ENCODE measurements around the gene SOX12.

Gene SOX12

DNA sequence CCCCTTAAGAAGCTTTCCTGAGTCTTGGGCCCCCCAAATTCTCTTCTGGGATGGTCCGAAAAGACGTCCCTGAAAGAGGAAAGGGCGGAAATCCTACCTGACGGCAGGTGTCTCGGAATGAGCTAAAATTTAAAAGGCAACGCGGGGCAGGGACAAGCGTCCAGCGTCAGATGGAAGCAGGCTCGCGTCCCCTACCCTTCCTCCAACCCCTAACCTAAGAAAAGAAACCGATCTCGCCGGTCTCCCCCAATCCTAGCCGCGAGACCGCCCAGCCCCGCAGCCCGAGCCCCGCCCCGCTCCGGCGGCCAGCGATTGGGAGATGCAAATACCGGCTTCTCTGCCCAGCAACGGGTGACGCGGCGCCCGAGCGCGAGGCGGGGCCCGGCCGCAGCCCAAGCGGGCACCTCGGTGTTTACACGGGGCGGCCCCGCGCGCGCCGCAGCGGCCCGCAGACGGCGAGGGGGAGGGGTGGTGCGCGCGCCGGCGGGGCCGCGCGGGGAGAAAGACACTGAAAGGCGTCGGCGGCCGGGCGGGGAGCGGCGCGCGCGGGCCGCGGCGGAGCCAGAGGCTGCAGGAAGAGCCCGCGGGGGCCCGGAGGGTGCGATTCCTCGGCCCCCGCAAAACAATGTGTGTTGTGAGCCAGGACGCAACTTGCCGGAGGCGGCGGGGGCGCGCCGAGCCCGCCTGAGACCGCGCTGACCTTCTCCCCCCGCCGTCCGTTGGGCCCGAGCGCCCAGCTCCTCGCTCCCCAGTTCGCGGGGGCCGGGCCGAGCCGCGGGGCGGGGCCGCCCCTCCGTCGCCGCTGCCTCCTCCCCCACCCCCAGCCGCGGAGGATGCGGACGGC lies at the start of gene SOX12:
Gene SOX12 (plus strand): TSS at position 508 of the 844 bp plus-strand sequence. CDS start 373 bp downstream, outside the sequence.
- DNase-seq (ENCODE audit: low read depth, low spot score): peak; percentile 60
- H3K27ac ChIP-seq: peak within 1 kb of the TSS; percentile 89

DNA sequence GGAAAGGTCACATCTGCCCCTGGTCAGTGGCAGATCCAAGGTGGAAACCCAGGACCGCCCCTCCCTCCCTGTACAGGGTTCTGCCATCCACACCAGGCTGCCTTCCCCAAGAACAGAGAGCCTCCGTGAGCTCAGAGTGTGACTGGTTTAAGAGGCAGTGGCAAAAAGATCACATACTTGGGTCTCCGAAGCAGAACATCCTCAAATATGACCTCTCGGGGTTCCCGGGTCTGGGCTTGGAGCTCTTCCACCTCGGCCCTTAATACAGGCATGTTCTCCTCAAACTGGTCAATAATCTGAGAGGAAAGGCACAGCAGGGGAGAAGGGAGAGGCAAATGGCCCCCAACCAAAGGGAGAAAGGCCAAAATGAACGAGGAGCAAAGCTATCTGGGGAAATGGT lies 49.6 kb upstream of the SOX12 start:
- DNase-seq (ENCODE audit: low read depth, low spot score): no peak
- no peak overlapping the region for H3K27ac ChIP-seq

DNA sequence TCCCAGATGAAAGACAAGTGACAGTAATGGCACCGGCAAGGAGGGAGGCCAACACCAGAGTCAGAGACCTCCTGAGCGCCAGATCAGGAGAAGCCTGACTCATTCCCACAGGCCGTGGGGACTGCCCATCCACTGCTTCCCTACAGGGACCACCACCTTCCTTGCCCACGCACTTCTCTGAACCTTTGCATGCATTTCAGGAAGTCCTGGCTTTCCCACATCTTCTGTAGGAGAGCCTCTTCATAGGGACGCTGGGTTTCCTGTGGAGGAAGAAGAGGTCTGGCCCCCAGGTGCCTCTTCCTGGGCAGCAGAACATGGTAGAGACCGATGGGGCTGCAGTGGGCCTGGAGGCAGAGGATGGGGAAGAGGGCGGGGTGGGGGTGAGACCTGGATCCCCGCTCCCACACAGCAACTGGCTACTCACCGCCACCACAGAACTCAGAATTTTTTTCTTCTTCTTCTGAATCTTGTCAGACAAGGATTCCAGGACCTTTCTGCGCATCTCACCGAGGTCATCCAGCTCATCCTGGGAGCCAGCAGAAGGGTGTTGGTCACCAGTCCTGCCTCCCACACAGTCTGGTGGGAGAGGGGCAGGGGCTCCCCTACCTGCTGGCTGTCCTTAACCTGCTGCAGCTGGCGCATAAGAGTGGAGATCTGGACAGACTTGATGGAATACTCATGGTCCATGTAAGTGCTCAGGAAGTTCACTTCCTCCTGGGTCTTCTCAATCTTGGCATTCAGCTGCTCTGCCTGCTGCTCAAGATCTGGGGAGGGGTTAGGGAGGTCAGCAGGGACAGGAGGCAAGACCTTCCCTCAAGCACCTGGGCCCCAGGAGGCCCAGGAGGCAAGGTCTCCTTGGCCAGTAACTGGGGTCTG lies 48.5 kb upstream of the SOX12 start:
- H3K27ac ChIP-seq: no peak overlapping the region
- DNase-seq (ENCODE audit: low read depth, low spot score): no peak

DNA sequence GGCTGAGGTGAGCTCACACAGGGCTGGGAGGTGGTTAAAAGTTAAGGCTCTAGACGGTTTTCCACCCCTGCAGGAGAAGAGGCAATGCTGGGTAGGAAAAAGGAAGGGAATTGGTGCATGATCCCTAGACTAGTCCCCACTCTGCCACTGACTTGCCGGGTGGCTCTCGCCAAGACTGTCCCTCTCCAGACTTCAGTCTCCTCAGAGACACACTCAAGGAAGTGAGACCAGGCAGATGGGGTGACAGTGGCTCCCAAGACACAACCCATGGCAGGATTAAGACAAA lies 47.9 kb upstream of the SOX12 start:
- no peak overlapping the region for H3K27ac ChIP-seq
- no peak for DNase-seq (ENCODE audit: low read depth, low spot score)

DNA sequence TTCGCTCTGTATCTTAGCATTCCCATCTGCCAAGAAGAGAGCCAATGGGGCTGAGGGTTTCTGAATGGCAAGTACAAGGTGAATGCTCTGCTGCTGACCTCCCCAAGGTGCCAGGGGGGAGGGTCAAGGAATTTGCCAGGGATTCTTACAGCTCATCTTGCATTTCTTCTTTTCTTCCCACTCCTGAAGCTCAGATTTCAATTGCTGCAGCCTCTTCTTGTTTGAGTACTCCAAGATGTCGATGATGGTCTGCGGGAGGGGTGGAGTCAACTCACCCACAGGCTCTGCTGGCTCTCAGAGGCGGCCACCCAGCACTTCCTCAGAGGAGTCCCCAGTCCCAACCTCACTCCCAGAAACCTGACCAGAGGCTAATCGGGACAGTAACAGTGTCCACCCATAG lies 47.2 kb upstream of the SOX12 start:
- H3K27ac ChIP-seq: no peak overlapping the region
- DNase-seq (ENCODE audit: low read depth, low spot score): no peak

DNA sequence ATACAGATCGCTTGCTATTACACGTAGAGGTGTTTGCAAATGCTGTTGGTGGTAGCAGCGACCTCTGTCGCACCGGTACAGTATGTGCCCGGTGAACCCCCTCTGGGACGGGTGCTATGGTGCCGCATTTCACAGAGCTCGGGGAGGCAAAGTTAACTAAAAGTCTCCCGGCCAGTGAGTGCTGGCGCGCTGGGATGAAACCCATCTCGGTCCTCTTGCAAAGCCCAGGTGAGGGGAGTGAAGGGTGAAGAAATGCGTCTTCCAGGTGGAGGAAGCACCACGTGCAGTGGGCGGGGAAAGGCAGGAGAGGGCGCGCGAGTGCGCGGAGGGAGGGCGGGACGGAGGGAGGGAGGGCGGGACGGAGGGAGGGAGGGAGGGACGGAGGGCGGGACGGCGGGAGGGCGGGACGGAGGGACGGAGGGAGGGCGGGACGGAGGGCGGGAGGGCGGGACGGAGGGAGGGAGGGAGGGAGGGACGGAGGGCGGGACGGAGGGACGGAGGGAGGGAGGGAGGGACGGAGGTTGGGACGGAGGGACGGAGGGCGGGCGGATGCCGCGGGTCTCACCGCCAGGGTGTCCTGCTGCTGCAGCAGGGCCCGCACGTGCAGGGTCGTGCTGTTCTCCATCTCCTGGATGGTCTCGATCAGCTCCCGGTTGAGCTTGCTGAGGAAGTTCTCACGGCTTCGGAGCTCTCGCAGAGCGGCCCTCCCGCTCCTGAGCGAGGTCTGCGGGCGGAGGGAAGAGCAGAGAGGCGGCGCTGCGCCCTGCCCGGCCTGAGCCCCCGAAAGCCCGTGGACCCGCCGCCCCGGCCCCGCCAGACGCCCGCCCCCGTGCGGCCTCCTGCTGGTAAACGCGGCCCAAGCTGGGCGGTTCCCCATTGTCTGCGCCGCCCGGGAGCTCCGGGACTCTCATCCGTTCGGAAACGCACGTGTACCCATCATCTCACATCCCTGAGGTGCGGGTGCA lies 46.5 kb upstream of the SOX12 start:
- DNase-seq (ENCODE audit: low read depth, low spot score): no peak
- no peak overlapping the region for H3K27ac ChIP-seq

DNA sequence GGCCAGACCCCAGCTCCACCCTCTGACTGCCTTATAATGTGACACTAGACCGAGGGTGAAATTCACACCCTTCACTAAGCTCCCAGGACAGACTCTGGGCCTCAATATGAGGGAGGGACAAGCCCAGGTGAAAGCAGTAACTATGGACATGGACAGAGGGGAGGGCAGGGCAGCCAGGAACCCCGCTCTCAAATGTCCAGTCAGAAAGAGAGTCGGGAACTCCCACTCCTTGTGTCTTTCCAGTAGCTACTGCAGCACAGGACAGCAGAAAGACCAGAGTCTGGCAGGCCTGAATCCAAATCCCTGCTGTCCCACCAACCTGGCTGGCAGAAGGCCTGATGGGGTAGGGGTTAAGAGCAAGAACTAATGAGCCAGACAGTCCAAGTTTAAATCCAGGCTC lies 41.2 kb upstream of the SOX12 start:
- no peak for DNase-seq (ENCODE audit: low read depth, low spot score)
- no peak overlapping the region for H3K27ac ChIP-seq

DNA sequence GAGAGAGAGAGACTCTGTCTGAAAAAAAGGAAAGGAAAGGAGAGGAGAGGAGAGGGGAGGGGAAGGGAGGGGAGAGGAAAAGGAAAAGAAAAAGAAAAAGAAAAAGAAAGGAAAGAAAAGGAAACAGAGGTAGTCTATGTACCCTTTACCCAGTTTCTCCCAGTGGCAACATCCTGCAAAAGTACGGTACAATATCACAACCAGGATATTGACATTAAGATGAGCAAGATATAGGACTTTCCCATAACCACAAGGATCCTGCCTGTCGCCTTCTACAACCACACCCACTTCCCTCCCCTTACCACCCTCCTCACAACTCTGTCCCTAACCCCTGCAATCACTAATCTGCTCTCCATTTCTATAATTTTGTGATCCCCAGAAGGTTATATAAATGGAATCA lies 38.8 kb upstream of the SOX12 start:
- H3K27ac ChIP-seq: no peak overlapping the region
- no peak for DNase-seq (ENCODE audit: low read depth, low spot score)

DNA sequence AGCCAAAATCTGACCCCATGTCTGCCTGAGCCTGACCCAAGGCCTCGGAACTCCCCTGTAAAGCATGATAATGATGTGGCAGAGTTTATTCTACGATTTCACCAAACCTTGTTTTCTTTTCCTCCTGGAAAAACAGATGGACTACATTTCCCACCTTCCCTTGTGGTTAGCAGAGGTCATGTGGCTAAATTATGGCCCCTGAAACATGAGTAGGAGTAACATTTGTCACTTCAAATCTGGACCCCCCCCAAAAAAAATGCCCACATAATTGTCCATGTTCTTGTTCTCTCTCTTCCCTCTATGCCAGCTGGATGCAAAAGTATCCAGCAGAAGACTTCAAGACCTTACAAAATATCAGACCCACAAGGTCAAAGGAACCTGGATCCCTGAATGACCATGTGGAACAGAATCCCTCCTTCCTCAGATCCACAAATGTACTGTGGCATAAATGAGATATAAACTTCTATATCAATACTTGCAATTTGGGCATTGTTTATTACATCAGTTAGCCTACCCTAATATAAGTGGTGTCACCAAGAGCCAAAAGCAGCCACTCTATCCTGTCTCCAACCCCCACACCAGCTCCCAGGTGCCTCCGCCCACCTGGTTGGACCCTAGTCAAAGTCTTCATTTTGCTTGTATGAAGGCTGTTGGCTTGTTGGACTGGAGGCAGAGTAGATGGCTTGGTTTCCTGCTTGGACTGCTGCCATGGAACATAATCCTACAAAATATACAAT lies 36.2 kb upstream of the SOX12 start:
- H3K27ac ChIP-seq: no peak overlapping the region
- DNase-seq (ENCODE audit: low read depth, low spot score): no peak

DNA sequence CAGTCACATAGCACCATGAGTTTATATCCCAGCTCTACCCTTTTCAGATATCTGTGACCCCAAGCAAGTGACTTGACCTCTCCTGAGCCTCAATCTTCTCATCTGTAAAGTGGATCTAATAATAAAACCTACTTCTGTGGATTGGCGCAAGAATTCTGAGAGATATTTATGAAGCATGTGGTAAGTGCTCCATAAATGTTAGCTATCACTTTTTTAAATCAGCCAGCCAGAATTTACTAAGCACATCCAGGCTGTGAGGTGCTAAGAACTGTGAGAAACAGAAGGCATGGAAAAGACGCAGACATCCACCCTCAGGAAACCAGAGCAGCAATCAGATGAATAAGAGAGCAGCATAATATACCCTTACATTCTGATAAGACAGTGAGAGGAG lies 35.7 kb upstream of the SOX12 start:
- no peak for DNase-seq (ENCODE audit: low read depth, low spot score)
- H3K27ac ChIP-seq: peak overlapping the region; percentile 32

DNA sequence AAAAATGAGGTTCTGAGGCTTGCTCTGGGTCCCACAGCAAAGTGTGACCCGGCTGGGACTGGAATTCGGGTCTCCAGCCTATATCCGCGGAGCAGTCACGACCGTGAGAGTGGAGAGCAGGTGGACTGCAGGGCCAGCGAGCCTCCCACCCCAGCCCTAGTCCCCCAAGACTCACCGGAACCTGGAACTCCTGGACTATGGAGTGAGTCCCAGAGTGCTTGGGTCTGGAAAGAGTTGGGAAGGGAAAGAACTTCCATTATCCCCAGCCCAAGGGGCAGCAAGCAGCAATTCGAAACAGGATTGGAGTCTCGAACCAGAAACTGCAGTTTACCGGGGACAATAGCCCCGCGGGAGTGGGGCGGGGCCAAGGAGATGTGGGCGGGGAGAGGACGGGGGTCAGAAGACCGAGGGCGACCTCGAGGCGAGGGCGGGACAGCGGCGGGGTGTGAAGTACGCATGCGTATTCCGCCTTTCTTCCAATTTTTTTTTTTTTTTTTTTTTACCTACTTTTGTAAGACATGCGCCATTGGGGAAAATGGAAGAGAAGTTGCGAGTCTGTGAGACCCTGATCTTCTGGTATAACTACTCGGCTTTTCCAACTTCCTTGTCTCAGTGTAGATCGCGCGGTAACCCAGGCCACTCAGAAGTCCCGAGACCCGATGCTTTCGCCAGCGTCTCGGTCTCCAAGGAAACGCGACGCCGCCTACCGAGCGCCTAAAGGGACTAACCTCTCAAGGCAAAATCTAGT lies 35.1 kb upstream of the SOX12 start, which contains the start of gene C20orf96:
Gene C20orf96 (minus strand): TSS at position 667 of the 748 bp plus-strand sequence. CDS start 140 bp downstream, at position 527.
- peak within 1 kb of the TSS; percentile 32 for H3K27ac ChIP-seq
- no peak for DNase-seq (ENCODE audit: low read depth, low spot score)

DNA sequence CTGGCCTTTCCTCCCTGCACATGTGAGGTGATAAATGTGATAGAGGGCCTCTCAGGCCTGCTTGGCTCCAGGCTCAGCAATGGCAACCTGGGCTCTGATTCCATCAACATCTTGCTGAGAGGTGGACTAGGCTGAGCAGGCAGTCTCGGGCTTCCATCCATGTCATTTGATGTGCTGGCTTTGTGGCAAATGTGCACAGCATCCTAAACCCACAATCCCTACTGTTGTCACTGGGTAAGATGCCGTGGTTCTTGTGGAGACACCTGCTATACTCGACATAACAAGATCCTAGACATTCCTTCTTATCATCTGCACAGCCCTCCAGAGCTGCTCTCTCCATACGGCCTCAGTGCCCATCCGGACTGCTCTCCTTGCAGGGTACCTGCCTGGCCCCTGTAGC lies 30.8 kb upstream of the SOX12 start:
- no peak for DNase-seq (ENCODE audit: low read depth, low spot score)
- H3K27ac ChIP-seq: no peak overlapping the region

DNA sequence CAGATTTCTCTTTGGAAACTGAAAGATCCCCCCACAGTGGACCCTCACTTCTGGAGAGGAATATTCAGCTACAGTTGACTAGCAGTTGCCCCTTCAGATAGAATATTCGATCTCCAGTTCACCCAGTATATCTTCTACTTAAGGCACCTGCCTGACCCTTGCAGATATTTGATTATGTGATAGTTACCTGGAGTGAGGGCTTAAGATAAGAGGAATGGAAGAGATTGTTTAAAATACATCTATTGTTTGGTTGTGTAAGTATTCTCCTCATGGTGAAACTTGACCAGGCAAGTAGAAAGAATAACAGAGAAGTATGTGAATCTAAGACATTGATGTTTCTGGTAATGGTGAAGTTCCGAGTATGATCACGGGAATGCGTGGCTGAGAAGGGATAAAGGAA lies 29.5 kb upstream of the SOX12 start:
- DNase-seq (ENCODE audit: low read depth, low spot score): no peak
- no peak overlapping the region for H3K27ac ChIP-seq

DNA sequence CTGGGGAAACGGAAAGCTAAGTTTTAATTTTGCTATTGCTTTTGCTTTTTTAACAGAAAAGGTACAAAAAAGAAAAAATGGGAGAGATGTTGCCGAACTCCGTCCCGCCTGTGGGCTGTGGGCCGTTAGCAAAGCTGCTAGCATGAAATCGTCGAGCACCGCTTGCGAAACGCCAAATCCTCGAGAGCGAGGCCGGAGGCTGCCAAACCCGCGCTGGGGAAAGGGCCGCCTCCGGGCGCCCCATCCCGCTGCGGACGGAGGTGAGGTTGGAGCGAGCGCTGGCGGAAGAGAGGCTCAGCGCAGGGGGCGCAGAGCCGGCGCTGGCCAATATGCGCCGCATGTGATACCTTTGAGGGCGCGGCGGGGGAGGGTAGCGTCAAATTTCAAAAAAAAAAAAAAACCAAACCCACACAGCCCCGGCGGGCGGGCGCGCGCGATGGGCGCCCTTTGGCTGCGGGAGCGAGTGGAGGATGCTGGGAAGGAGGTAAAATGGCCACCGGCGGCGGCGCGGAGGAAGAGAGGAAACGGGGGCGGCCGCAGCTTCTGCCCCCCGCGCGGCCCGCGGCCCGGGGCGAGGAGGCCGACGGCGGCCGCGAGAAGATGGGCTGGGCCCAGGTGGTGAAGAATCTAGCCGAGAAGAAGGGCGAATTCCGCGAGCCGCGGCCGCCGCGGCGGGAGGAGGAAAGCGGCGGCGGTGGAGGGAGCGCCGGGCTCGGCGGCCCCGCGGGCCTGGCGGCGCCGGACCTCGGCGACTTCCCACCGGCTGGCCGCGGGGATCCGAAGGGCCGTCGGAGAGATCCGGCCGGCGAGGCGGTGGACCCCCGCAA lies 28.0 kb upstream of the SOX12 start, which contains the start of gene ZCCHC3:
Gene ZCCHC3 (plus strand): TSS at position 473 of the 827 bp plus-strand sequence. CDS start 17 bp downstream, at position 490.
- no peak for DNase-seq (ENCODE audit: low read depth, low spot score)
- peak within 1 kb of the TSS; percentile 96 for H3K27ac ChIP-seq

DNA sequence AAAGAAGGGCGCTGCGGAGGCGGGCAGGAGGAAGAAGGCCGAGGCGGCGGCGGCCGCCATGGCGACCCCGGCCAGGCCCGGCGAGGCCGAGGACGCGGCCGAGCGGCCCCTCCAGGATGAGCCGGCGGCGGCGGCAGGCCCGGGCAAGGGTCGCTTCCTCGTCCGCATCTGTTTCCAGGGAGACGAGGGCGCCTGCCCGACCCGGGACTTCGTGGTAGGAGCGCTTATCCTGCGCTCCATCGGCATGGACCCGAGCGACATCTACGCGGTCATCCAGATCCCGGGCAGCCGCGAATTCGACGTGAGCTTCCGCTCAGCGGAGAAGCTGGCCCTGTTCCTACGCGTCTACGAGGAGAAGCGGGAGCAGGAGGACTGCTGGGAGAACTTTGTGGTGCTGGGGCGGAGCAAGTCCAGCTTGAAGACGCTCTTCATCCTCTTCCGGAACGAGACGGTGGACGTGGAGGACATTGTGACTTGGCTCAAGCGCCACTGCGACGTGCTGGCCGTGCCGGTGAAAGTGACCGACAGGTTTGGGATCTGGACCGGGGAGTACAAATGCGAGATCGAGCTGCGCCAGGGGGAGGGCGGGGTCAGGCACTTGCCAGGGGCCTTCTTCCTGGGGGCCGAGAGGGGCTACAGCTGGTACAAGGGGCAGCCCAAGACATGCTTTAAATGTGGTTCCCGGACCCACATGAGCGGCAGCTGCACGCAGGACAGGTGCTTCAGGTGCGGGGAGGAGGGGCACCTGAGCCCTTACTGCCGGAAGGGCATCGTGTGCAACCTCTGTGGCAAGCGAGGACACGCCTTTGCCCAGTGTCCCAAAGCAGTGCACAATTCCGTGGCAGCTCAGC lies 27.2 kb upstream of the SOX12 start:
- peak overlapping the region; percentile 96 for H3K27ac ChIP-seq
- DNase-seq (ENCODE audit: low read depth, low spot score): no peak

DNA sequence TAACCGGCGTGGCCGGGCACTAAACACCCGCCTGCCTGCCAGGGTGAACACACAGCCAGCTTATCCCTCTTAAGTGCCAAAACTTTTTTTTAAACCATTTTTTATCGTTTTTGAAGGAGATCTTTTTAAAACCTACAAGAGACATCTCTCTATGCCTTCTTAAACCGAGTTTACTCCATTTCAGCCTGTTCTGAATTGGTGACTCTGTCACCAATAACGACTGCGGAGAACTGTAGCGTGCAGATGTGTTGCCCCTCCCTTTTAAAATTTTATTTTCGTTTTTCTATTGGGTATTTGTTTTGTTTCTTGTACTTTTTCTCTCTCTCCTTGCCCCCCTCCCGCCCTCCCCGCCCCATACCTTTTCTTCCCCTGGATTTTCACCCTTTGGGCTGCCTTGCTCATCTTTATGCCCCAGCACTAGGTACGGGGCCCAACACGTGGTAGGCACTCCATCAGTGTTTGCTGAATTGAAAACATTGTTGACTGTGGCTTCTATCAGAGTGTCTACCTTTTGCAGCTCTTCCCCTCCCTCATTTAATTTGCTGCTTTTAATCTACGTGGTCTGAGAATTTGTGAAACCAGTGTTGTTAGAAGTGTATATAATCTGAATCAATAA lies 26.5 kb upstream of the SOX12 start:
- H3K27ac ChIP-seq: peak overlapping the region; percentile 96
- DNase-seq (ENCODE audit: low read depth, low spot score): no peak
